Esophagus squamous epithelium (tissue), 5 donors: ENCODE data around the gene DCUN1D1. TPM values are rescaled to one million over a fixed set of nuclear protein-coding genes. Genes with fewer than 3 reads are reported as not detected.
A peak's percentile ranks its signal among the peaks of the same experiment; 100 is the strongest.

Experiments used
- DNase-seq: peaks from one replicate; lab custom pipeline; 2025; lab: John Stamatoyannopoulos, UW
- H3K27ac ChIP-seq, 4 donors: fragments of 200-600 bp; sonication (generic); one replicate each; pipeline ENCODE4 v1.5.1; 2016 to 2019; ENCODE audit warnings: mild to moderate bottlenecking in 1 of 4
- H3K27me3 ChIP-seq, 4 donors: fragments of 200-600 bp; sonication (generic); 1 replicate in 3 of 4; 2 replicates in 1 of 4; pipeline versions ENCODE4 v1.5.1 to v1.6.0; 2017 to 2021; ENCODE audit warnings: antibody characterized with exemption in 1 of 4
- H3K36me3 ChIP-seq, 3 donors: fragments of 200-600 bp; sonication (generic); one replicate each; pipeline ENCODE4 v1.5.1; 2016 to 2019
- H3K4me1 ChIP-seq, 3 donors: fragments of 200-600 bp; sonication (generic); one replicate each; pipeline ENCODE4 v1.5.1; 2017 to 2019
- H3K4me3 ChIP-seq, 4 donors: fragments of 200-600 bp; sonication (generic); 1 replicate in 3 of 4; 2 replicates in 1 of 4; pipeline ENCODE4 v1.5.1; 2016 to 2019; ENCODE audit warnings: mild to moderate bottlenecking in 2 of 4, moderate library complexity in 1 of 4
- H3K9me3 ChIP-seq, 3 donors: fragments of 200-600 bp; sonication (generic); one replicate each; pipeline ENCODE4 v1.5.1; 2016 to 2019
- CTCF ChIP-seq, 6 experiments: fragments of 450-650 bp in 4 of 6; fragments of 200-600 bp in 2 of 6; sonication (generic) in 2 of 6; IDR thresholded peaks; one replicate each; pipeline ENCODE4 v1.5.1; 2016 to 2019; ENCODE audit warnings: antibody characterized with exemption in 6 of 6, mild to moderate bottlenecking in 4 of 6, moderate library complexity in 4 of 6
- POLR2A ChIP-seq, 4 donors: fragments of 450-650 bp; IDR thresholded peaks; one replicate each; pipeline ENCODE4 v1.6.1; 2017; ENCODE audit warnings: antibody characterized with exemption in 4 of 4, mild to moderate bottlenecking in 4 of 4, moderate library complexity in 3 of 4
- WGBS, 2 donors: methylation state at CpG; one replicate each; pipeline ENCODE4 v1.1.5; 2018; 5-methylcytosine and 5-hydroxymethylcytosine counted together
- intact Hi-C: fragments of 100-400 bp; cut with DNase I; formaldehyde crosslinking; loops from one replicate; pipeline ENCODE4 v1.15.0; 2022
- total RNA-seq, 4 donors: library from RNA; depleted of rRNA; stranded (reverse); fragments of >200 nt; gene quantifications; one replicate each; pipeline ENCODE4 v1.1.0, GENCODE V29; 2016
- donor health status: DM: yes; HTN: yes; CAD: no.

The DCUN1D1 gene
- total RNA-seq, 4 donors from 2014 or later = 12.6 to 32.6 (median 25.4) TPM

- no peak overlapping the region for H3K27ac ChIP-seq
- WGBS, 2 donors = 58 to 81% methylated on average over 3 to 4 of the region's 5 CpGs
- no peak for TF ChIP-seq POLR2A (IDR thresholded peaks at IDR 0.05)
- no peak for TF ChIP-seq CTCF (IDR thresholded peaks at IDR 0.05)
- no peaks in the 10 kb centered on the region for H3K9me3 ChIP-seq
- DNase-seq = no peak
- no peaks in the 10 kb centered on the region for H3K27me3 ChIP-seq
- intact Hi-C loops = no loop called here
- H3K4me1 ChIP-seq = peaks cover 0 to 38% (median 15%) of the 10 kb centered on the region in 3 donors
- H3K4me3 ChIP-seq = peak overlapping the region in 1 of 4 donors; percentile 97
- no peaks in the 10 kb centered on the region for H3K36me3 ChIP-seq
These were observed 2.0 kb downstream of the DCUN1D1 start for GRCh38 chr3:182978387-182978786.

- intact Hi-C loops = no loop called here
- WGBS, 2 donors = 90 to 92% methylated on average over 5 of the region's 5 CpGs
- Histone ChIP-seq H3K4me1 (peaks cover 0 to 35% (median 3%) of the 10 kb centered on the region in 3 donors), H3K9me3 (no peaks in the 10 kb centered on the region), H3K27ac (no peak overlapping the region), H3K27me3 (no peaks in the 10 kb centered on the region), H3K36me3 (no peaks in the 10 kb centered on the region), H3K4me3 (no peak overlapping the region)
- TF ChIP-seq POLR2A (IDR thresholded peaks at IDR 0.05) (no peak), CTCF (IDR thresholded peaks at IDR 0.05) (no peak)
- no peak for DNase-seq
These were observed 7.3 kb downstream of the DCUN1D1 start for GRCh38 chr3:182973047-182973446.

- intact Hi-C loops = no loop called here
- no peaks in the 10 kb centered on the region for H3K9me3 ChIP-seq
- no peaks in the 10 kb centered on the region for H3K36me3 ChIP-seq
- DNase-seq = no peak
- TF ChIP-seq CTCF (IDR thresholded peaks at IDR 0.05) = no peak
- no peak for TF ChIP-seq POLR2A (IDR thresholded peaks at IDR 0.05)
- H3K4me1 ChIP-seq = peaks cover 0 to 38% (median 8%) of the 10 kb centered on the region in 3 donors
- H3K27me3 ChIP-seq = no peaks in the 10 kb centered on the region
- WGBS, 2 donors = 82 to 87% methylated on average over 4 to 5 of the region's 6 CpGs
- no peak overlapping the region for H3K4me3 ChIP-seq
- no peak overlapping the region for H3K27ac ChIP-seq
These were observed 8.0 kb downstream of the DCUN1D1 start for GRCh38 chr3:182972387-182972786.

- intact Hi-C loops = no loop called here
- H3K4me1 ChIP-seq = peaks cover 0 to 41% (median 9%) of the 10 kb centered on the region in 3 donors
These were observed 8.7 kb downstream of the DCUN1D1 start for GRCh38 chr3:182971637-182972036.

More at GRCh38 chr3:182971637-182972036, 8.7 kb downstream of the DCUN1D1 start:
- DNase-seq = no peak
- Histone ChIP-seq H3K27ac (no peak overlapping the region), H3K27me3 (no peaks in the 10 kb centered on the region), H3K9me3 (no peaks in the 10 kb centered on the region), H3K36me3 (no peaks in the 10 kb centered on the region), H3K4me3 (no peak overlapping the region)
- TF ChIP-seq CTCF (IDR thresholded peaks at IDR 0.05) = no peak
- TF ChIP-seq POLR2A (IDR thresholded peaks at IDR 0.05) = no peak
- WGBS, 2 donors = 70 to 73% methylated on average over 2 of the region's 2 CpGs
